HG03354 (cell line): ENCODE measurements around the gene KCNC1.

Experiments
- ATAC-seq: cut with Tn5 transposase; IDR thresholded peaks from one replicate; pipeline ENCODE4 v1.9.1; 2021; ENCODE audit warnings: mild to moderate bottlenecking; ENCODE audit not compliant: unreplicated experiment, poor library complexity, severe bottlenecking

The KCNC1 gene

GRCh38 chr11:17714356-17714854 is 20.2 kb upstream of the KCNC1 start:
- no peak for ATAC-seq

- ATAC-seq: no peak
Observed at GRCh38 chr11:17714870-17715269, 19.7 kb upstream of the KCNC1 start.

- no peak for ATAC-seq
Observed at GRCh38 chr11:17716807-17717206, 17.8 kb upstream of the KCNC1 start.

- no peak for ATAC-seq
Observed at GRCh38 chr11:17718015-17718414, 16.6 kb upstream of the KCNC1 start.

- no peak for ATAC-seq
Observed at GRCh38 chr11:17718510-17718962, 16.0 kb upstream of the KCNC1 start.

GRCh38 chr11:17719028-17719937 is 15.3 kb upstream of the KCNC1 start, which contains the start of gene MYOD1:
Gene MYOD1 (plus strand): TSS chr11:17719571. CDS start chr11:17719783, 212 bp downstream.
- no peak for ATAC-seq

GRCh38 chr11:17719938-17720795 is 14.4 kb upstream of the KCNC1 start:
- no peak for ATAC-seq

GRCh38 chr11:17720796-17721171 is 13.8 kb upstream of the KCNC1 start:
- no peak for ATAC-seq

- ATAC-seq: no peak
Observed at GRCh38 chr11:17721242-17721999, 13.2 kb upstream of the KCNC1 start.

- no peak for ATAC-seq
Observed at GRCh38 chr11:17722000-17722643, 12.5 kb upstream of the KCNC1 start.

GRCh38 chr11:17724020-17724908 is 10.3 kb upstream of the KCNC1 start:
- no peak for ATAC-seq

GRCh38 chr11:17725174-17725573 is 9.4 kb upstream of the KCNC1 start:
- ATAC-seq: no peak

GRCh38 chr11:17730137-17730536 is 4.4 kb upstream of the KCNC1 start:
- ATAC-seq: no peak

- peak; percentile 80 for ATAC-seq
Observed at GRCh38 chr11:17730608-17731462, 3.7 kb upstream of the KCNC1 start.

- no peak for ATAC-seq
Observed at GRCh38 chr11:17733261-17733660, 1.3 kb upstream of the KCNC1 start.

- ATAC-seq: peak; percentile 61
Observed at GRCh38 chr11:17734986-17735817, 621 bp downstream of the KCNC1 start.
